NCI-H2227 (cell line): ENCODE data around the gene IKBKE.

Experiments
- DNase-seq: peaks from one replicate; lab custom pipeline; 2025; ENCODE audit not compliant: unreplicated experiment; lab: John Stamatoyannopoulos, UW

The IKBKE gene

DNA sequence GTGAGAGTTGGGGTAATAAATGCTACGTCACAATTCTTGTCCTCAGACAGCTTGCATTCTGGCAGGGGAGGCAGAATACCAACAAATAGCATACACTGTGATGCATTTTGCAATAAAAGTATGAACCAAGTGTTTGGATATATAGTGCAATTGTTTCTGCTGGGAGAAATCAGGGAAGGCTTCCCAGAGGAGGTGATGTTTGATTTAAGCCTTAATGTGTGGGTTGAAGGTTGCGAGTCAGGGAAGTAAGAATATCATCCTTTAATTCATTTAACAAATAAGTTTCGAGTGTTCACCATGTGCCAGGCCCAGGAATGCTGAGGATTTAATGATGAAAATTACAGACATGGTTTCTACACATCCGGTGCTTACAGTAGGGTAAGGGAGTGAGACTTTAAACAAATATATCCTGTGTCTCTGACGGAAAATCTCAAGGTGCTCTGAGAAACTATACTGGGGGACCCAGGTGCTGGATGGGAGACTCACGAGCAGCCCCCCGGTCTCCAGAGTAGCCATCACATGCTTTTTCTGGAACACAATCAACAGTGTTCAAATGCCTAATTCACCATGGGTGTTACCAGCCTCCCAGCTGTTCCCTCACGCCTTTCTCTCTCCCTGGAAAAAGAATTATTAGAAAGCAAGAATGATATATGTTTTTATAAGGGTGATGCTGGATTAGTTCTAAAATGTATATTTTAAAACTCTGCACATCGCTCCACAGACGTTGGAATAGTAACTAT, 68.8 kb downstream of the IKBKE start:
- DNase-seq, result no peak

- no peak for DNase-seq
Observed at GRCh38 chr1:206540044-206540780, 69.9 kb downstream of the IKBKE start.

DNA sequence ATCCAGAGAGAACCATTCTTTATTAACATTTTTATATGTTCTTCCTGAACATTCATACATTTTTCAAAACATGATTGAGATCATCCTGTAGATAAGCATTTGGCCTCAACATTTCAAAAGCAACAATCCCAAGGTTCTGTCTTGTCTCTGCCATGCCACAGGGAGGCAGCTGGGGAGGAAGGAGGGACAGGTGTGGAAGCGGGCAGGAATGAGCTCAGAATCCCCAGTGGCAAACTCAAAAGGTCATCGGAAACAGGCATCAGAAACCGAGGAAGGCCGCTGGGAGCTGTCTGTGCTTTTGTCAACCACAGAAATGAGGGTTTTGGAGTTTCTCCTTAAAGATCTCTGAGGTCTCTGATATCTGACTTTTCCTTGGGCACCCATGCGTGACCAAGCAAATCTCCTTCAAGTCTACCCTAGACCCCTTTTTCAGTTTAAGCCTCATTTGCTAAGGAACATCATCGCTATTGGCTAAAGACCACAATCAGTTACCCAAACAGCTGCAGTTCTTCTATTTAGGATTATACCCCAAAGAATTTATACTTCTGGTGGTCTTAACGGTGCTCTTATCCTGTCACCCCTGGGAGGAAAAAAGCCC, 71.1 kb downstream of the IKBKE start:
- no peak for DNase-seq

- DNase-seq, result peak; percentile 84
Observed at GRCh38 chr1:206544562-206545257, 74.4 kb downstream of the IKBKE start.

- DNase-seq, result no peak
Observed at GRCh38 chr1:206545351-206545750, 75.1 kb downstream of the IKBKE start.
